ENCODE measurements around the gene PTPRG. TPM values are rescaled to one million over a fixed set of nuclear protein-coding genes. Genes with fewer than 3 reads are reported as not detected.

The PTPRG gene
- total and polyA plus RNA-seq, 2 experiments from 2014 or later = 11.5 to 39.6 TPM

DNA sequence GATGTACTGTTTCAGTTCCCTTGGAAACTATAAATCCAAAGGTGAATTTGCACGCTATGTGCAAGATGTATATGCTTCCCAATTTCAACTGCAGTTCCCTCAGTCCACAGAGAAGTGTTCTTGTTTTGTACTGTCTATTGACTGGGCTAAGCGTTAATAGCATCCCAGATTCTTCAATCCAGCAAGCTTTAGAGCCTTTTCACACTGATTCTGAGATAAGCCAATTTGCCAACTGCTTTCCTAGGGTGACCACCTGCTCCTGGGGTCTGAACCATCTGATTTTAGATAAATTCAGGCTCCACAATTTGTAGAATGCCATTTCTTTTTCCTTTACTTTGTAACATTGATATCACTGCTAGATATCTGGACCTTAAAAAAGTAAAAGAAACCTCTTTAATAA, 340.1 kb downstream of the PTPRG start:
- Histone ChIP-seq H3K9me2 (ENCODE audit: insufficient read depth) (no peaks in the 10 kb centered on the region), H3K27ac (no peak overlapping the region), H3K9me3 (ENCODE audit: low read depth) (no peaks in the 10 kb centered on the region), H3K4me2 (ENCODE audit: unreplicated experiment) (no peak overlapping the region), H3K79me2 (ENCODE audit: insufficient read depth) (peaks cover 24% of the 10 kb centered on the region), H3K4me1 (ENCODE audit: insufficient read depth) (0 out of 2 replicates have a peak, but pooled peaks cover 5% of the 10 kb centered on the region), H3K4me3 (no peak overlapping the region), H3F3A (ENCODE audit: insufficient read depth) (no peaks in the 10 kb centered on the region), H3K27me3 (replicated peaks; ENCODE audit: insufficient read depth) (no peaks in the 10 kb centered on the region), H2AFZ (no peak overlapping the region), H3K9ac (no peak overlapping the region), H3K36me3 (ENCODE audit: low read depth) (no peaks in the 10 kb centered on the region), H4K20me1 (ENCODE audit: insufficient read depth) (no peaks in the 10 kb centered on the region)
- WGBS, 2 experiments (ENCODE audit: low coverage in 1 of 2, low lambda C conversion rate in 2 of 2, missing lambda C conversion rate in 2 of 2) = 85 to 87% methylated on average over 2 of the region's 2 CpGs
- DNase-seq = no peak
- in situ Hi-C loops (cut with MboI) = no loop called here
- TF ChIP-seq EZH2phosphoT487 (IDR thresholded peaks at IDR 0.05; ENCODE audit: insufficient read depth, low read depth) = no peak
- TF ChIP-seq EZH2 (IDR thresholded peaks at IDR 0.05; ENCODE audit: insufficient read depth, poor library complexity, severe bottlenecking) = no peak

DNA sequence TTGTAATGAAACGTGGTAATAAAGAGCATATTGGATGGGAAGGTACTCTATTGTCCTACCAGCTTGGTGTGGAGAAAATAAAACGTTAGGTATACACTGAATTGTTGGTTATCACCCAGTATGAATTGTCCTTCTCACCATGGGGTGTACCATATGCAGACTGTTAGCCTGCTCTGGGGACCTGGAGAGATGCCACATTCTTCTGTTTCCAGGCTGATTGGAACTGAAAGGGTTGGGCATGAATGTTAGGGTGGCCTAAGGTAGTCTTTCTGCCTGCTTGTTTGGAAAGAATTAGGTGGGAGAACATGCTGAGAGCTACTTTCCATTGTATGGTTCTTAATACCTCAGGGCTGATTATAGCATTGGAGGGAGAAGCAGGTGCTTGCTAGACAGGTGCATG, 340.6 kb downstream of the PTPRG start:
- Histone ChIP-seq H4K20me1 (ENCODE audit: insufficient read depth) (no peaks in the 10 kb centered on the region), H3K4me1 (ENCODE audit: insufficient read depth) (0 out of 2 replicates have a peak, but pooled peaks cover 5% of the 10 kb centered on the region), H3K36me3 (ENCODE audit: low read depth) (no peaks in the 10 kb centered on the region), H3K4me3 (no peak overlapping the region), H3K4me2 (ENCODE audit: unreplicated experiment) (no peak overlapping the region), H2AFZ (no peak overlapping the region), H3K9me2 (ENCODE audit: insufficient read depth) (no peaks in the 10 kb centered on the region), H3K79me2 (ENCODE audit: insufficient read depth) (peaks cover 19% of the 10 kb centered on the region; the same call in 1 of the 2 replicates), H3K27me3 (replicated peaks; ENCODE audit: insufficient read depth) (no peaks in the 10 kb centered on the region), H3K27ac (no peak overlapping the region), H3K9me3 (ENCODE audit: low read depth) (no peaks in the 10 kb centered on the region), H3K9ac (no peak overlapping the region), H3F3A (ENCODE audit: insufficient read depth) (no peaks in the 10 kb centered on the region)
- DNase-seq = no peak
- TF ChIP-seq EZH2phosphoT487 (IDR thresholded peaks at IDR 0.05; ENCODE audit: insufficient read depth, low read depth) = no peak
- TF ChIP-seq EZH2 (IDR thresholded peaks at IDR 0.05; ENCODE audit: insufficient read depth, poor library complexity, severe bottlenecking) = no peak
- in situ Hi-C loops (cut with MboI) = no loop called here
- WGBS, 2 experiments (ENCODE audit: low coverage in 1 of 2, low lambda C conversion rate in 2 of 2, missing lambda C conversion rate in 2 of 2) = 92 to 98% methylated on average over 2 of the region's 2 CpGs

DNA sequence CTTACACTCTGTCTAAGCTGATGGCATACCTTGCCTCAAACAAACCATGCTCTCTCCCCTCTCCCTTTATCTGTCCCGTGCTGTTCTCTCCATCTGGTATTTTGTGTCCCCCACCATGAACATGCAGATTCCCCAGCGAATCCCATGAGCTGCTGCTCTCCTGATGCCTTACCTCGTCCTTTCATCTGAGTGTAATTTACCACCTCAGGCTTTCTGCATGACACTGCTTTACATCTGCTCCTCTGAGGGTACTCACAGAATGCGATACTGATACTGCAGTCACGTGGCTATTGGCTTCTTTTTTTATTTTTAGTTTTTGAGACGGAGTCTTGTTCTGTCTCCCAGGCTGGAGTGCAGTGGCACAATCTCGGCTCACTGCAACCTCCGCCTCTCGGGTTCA, 341.7 kb downstream of the PTPRG start:
- DNase-seq = no peak
- H3K27ac ChIP-seq = no peak overlapping the region
- WGBS, 2 experiments (ENCODE audit: low coverage in 1 of 2, low lambda C conversion rate in 2 of 2, missing lambda C conversion rate in 2 of 2) = 95 to 98% methylated on average over 9 of the region's 9 CpGs
- no peak overlapping the region for H3K4me3 ChIP-seq
- TF ChIP-seq EZH2phosphoT487 (IDR thresholded peaks at IDR 0.05; ENCODE audit: insufficient read depth, low read depth) (no peak), EZH2 (IDR thresholded peaks at IDR 0.05; ENCODE audit: insufficient read depth, poor library complexity, severe bottlenecking) (no peak)
- no peaks in the 10 kb centered on the region for H3K9me2 ChIP-seq (ENCODE audit: insufficient read depth)
- no peak overlapping the region for H2AFZ ChIP-seq
- H3K9me3 ChIP-seq (ENCODE audit: low read depth) = no peaks in the 10 kb centered on the region
- no peaks in the 10 kb centered on the region for H4K20me1 ChIP-seq (ENCODE audit: insufficient read depth)
- no peak overlapping the region for H3K4me2 ChIP-seq (ENCODE audit: unreplicated experiment)
- H3K36me3 ChIP-seq (ENCODE audit: low read depth) = no peaks in the 10 kb centered on the region
- in situ Hi-C loops (cut with MboI) = no loop called here
- no peak overlapping the region for H3K9ac ChIP-seq
- H3K27me3 ChIP-seq (replicated peaks; ENCODE audit: insufficient read depth) = no peaks in the 10 kb centered on the region
- peaks cover 13% of the 10 kb centered on the region; the same call in 1 of the 2 replicates for H3K79me2 ChIP-seq (ENCODE audit: insufficient read depth)
- 0 out of 2 replicates have a peak, but pooled peaks cover 5% of the 10 kb centered on the region for H3K4me1 ChIP-seq (ENCODE audit: insufficient read depth)
- H3F3A ChIP-seq (ENCODE audit: insufficient read depth) = no peaks in the 10 kb centered on the region

DNA sequence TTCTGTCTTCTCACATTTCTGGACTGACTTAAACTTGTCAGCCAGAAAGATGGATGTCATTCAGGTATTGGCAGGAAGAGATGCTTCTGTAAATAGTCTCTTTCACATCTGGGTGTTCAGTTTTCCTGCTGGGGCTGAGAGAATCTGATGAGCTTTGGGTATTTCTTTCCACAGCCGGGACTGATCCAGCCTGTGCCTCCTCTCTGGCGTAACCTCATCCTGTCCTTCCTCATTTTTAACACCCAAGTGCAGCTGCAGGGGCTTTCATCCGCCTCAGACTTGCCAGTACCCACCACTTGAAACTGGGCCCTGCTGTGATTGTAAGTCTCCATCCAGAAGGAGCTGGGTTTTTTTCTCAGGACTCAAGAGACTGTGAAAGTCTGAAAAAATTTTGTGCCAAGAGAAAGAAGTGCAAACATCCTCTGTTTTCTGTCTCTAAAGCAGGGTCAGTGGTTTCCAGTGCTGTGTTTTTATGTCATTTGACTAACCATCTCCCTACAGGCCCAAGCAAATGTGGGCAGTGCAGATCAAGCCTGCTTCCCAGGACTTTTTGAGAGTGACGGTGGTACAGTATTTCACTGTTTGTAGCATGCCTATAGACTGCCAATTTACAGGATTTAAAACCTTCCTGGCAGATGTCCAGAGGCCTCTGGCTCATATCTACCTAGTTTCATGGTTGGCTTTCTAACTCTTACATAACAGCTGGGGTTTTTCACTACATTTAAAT, 342.7 kb downstream of the PTPRG start:
- Histone ChIP-seq H3K4me1 (ENCODE audit: insufficient read depth) (0 out of 2 replicates have a peak, but pooled peaks cover 5% of the 10 kb centered on the region), H2AFZ (no peak overlapping the region), H3K9ac (no peak overlapping the region), H3K9me2 (ENCODE audit: insufficient read depth) (no peaks in the 10 kb centered on the region), H3K4me2 (ENCODE audit: unreplicated experiment) (no peak overlapping the region), H3K4me3 (no peak overlapping the region), H3K79me2 (ENCODE audit: insufficient read depth) (peaks cover 13% of the 10 kb centered on the region; the same call in 1 of the 2 replicates), H3K36me3 (ENCODE audit: low read depth) (no peaks in the 10 kb centered on the region), H3K9me3 (ENCODE audit: low read depth) (no peaks in the 10 kb centered on the region), H4K20me1 (ENCODE audit: insufficient read depth) (no peaks in the 10 kb centered on the region), H3F3A (ENCODE audit: insufficient read depth) (no peaks in the 10 kb centered on the region), H3K27ac (no peak overlapping the region), H3K27me3 (replicated peaks; ENCODE audit: insufficient read depth) (no peaks in the 10 kb centered on the region)
- in situ Hi-C loops (cut with MboI) = no loop called here
- DNase-seq = peak; percentile 38
- TF ChIP-seq EZH2 (IDR thresholded peaks at IDR 0.05; ENCODE audit: insufficient read depth, poor library complexity, severe bottlenecking) (no peak), EZH2phosphoT487 (IDR thresholded peaks at IDR 0.05; ENCODE audit: insufficient read depth, low read depth) (no peak)
- WGBS, 2 experiments (ENCODE audit: low coverage in 1 of 2, low lambda C conversion rate in 2 of 2, missing lambda C conversion rate in 2 of 2) = 40 to 45% methylated on average over 4 of the region's 4 CpGs

All from GM23248 (cell line).